22Rv1 (cell line): ENCODE data around the gene CLEC2L.

ENCODE experiments used
- ZFX ChIP-seq: fragments of 450-650 bp; IDR thresholded peaks from 2 replicates; pipeline ENCODE4 v1.6.1; 2017; ENCODE audit warnings: antibody characterized with exemption, borderline replicate concordance
- TF ChIP-seq, protein P1 (sequence below): fragments of 450-650 bp; IDR thresholded peaks from 2 replicates; pipeline ENCODE4 v1.5.1; 2017; ENCODE audit warnings: mild to moderate bottlenecking

DNA sequence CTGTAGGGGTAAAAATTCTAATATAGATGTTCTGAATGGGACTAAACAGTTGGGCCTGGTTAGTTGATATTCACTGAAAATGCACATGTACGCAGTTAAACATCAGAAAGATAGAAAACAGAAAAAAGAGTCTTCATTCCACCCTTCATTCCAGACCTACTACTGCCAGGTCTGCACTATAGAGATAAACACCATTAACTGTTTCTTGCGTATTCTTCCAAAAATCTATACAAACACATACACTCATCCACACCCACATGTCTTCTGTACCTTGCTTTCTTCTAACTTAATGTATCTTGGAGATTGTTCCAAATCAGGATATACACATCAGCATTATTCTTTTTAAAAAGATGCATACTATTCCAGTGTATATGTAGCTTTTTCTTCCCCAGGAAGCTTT is 13.9 kb upstream of the CLEC2L start:
- TF ChIP-seq, protein P1, sequence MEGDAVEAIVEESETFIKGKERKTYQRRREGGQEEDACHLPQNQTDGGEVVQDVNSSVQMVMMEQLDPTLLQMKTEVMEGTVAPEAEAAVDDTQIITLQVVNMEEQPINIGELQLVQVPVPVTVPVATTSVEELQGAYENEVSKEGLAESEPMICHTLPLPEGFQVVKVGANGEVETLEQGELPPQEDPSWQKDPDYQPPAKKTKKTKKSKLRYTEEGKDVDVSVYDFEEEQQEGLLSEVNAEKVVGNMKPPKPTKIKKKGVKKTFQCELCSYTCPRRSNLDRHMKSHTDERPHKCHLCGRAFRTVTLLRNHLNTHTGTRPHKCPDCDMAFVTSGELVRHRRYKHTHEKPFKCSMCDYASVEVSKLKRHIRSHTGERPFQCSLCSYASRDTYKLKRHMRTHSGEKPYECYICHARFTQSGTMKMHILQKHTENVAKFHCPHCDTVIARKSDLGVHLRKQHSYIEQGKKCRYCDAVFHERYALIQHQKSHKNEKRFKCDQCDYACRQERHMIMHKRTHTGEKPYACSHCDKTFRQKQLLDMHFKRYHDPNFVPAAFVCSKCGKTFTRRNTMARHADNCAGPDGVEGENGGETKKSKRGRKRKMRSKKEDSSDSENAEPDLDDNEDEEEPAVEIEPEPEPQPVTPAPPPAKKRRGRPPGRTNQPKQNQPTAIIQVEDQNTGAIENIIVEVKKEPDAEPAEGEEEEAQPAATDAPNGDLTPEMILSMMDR, result no peak
- TF ChIP-seq ZFX, result no peak
